Uterus (tissue), 2 donors: ENCODE measurements around the gene CKS1B.

Experiments
- POLR2A ChIP-seq, 2 donors: fragments of 450-650 bp; IDR thresholded peaks; one replicate each; pipeline ENCODE4 v1.6.1; 2016; ENCODE audit warnings: antibody characterized with exemption in 2 of 2, mild to moderate bottlenecking in 1 of 2, moderate library complexity in 1 of 2
- TF ChIP-seq, protein P1 (sequence below), 4 experiments: fragments of 200-600 bp in 2 of 4; fragments of 450-650 bp in 2 of 4; sonication (generic) in 2 of 4; IDR thresholded peaks; one replicate each; pipeline ENCODE4 v1.5.1; 2016 to 2019; ENCODE audit warnings: antibody characterized with exemption in 4 of 4, mild to moderate bottlenecking in 2 of 4, moderate library complexity in 1 of 4

DNA sequence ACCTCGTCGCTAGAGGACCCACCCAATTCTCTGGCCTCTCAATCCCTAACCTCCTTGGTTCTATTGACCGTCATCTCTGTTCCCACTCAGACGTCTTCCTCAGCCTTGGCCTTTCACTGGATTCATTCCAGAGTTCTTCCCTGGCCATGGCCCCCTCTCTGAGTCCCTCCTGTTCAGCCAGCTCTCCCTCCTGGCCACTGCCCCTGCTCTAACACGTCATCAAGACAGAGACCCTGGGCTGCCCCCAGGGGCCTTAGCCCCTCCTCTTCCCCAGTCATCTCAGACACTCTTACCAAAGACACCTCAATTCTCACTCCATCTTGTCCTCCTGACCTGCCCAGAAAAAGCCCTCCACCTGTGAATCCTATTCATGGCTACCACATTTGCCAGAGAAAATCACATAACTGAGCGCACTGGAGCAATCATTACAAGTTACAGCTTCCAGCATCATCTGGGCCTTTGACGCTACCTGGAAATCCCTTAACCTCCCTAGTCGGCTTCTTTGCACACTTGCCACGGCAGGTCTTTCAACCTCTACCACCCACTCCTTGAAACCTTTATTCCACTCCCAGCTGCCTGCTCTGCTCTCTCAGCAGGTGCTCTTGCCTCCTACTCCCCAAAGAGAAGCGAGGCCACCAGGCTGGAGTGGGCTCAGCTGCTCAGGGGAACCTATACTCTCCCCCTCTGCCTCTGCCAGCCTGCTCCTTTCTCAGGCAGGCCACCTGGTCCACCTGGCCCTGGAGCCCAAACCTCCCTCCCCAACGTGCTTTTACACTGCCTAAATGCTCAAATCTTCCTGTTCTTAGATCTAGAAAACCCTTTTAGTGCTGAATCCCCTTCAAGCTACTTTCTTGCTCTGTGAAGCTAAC lies 45.1 kb downstream of the CKS1B start:
- TF ChIP-seq, protein P1, sequence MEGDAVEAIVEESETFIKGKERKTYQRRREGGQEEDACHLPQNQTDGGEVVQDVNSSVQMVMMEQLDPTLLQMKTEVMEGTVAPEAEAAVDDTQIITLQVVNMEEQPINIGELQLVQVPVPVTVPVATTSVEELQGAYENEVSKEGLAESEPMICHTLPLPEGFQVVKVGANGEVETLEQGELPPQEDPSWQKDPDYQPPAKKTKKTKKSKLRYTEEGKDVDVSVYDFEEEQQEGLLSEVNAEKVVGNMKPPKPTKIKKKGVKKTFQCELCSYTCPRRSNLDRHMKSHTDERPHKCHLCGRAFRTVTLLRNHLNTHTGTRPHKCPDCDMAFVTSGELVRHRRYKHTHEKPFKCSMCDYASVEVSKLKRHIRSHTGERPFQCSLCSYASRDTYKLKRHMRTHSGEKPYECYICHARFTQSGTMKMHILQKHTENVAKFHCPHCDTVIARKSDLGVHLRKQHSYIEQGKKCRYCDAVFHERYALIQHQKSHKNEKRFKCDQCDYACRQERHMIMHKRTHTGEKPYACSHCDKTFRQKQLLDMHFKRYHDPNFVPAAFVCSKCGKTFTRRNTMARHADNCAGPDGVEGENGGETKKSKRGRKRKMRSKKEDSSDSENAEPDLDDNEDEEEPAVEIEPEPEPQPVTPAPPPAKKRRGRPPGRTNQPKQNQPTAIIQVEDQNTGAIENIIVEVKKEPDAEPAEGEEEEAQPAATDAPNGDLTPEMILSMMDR (IDR thresholded peaks at IDR 0.05), result no peak
- no peak for TF ChIP-seq POLR2A (IDR thresholded peaks at IDR 0.05)
